Keratinocyte (primary cell): ENCODE results near the gene CNN2.

Experiments
- CTCF ChIP-seq, 3 experiments: IDR thresholded peaks in 1 of 3; conservative IDR thresholded peaks in 1 of 3; optimal IDR thresholded peaks in 1 of 3; 2 replicates in 2 of 3; 3 replicates in 1 of 3; pipeline versions ENCODE3 to v1.5.1; 2011; ENCODE audit warnings: low read length in 3 of 3, mild to moderate bottlenecking in 3 of 3, moderate library complexity in 2 of 3, control low read depth in 1 of 3, inconsistent platforms in 1 of 3; ENCODE audit not compliant: insufficient read depth in 2 of 3; ENCODE audit errors: extremely low read depth in 1 of 3
- EZH2 ChIP-seq: IDR thresholded peaks from one replicate; pipeline ENCODE4 v1.6.1; 2012; ENCODE audit warnings: inconsistent platforms, mild to moderate bottlenecking, low read length, moderate library complexity

- TF ChIP-seq CTCF (optimal IDR thresholded peaks at IDR 0.05 in 1 of 3, IDR thresholded peaks at IDR 0.05 in 1 of 3, conservative IDR thresholded peaks at IDR 0.05 in 1 of 3; ENCODE audit: extremely low read depth in 1 of 3, insufficient read depth in 2 of 3, low read length in 3 of 3) (no peak), EZH2 (no peak)
These were observed 19.8 kb downstream of the CNN2 start for GRCh38 chr19:1046117-1046626.
